Measurements from ENCODE around the gene RNF112. TPM values are rescaled to one million over a fixed set of nuclear protein-coding genes. Genes with fewer than 3 reads are reported as not detected.

Gene RNF112, protein sequence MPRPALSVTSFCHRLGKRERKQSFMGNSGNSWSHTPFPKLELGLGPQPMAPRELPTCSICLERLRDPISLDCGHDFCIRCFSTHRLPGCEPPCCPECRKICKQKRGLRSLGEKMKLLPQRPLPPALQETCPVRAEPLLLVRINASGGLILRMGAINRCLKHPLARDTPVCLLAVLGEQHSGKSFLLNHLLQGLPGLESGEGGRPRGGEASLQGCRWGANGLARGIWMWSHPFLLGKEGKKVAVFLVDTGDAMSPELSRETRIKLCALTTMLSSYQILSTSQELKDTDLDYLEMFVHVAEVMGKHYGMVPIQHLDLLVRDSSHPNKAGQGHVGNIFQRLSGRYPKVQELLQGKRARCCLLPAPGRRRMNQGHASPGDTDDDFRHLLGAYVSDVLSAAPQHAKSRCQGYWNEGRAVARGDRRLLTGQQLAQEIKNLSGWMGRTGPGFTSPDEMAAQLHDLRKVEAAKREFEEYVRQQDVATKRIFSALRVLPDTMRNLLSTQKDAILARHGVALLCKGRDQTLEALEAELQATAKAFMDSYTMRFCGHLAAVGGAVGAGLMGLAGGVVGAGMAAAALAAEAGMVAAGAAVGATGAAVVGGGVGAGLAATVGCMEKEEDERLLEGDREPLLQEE
- polyA plus RNA-seq (2013, experiment 1 of 2): 1.1 TPM
- polyA plus RNA-seq (2013, experiment 2 of 2): 1.2 TPM

DNA sequence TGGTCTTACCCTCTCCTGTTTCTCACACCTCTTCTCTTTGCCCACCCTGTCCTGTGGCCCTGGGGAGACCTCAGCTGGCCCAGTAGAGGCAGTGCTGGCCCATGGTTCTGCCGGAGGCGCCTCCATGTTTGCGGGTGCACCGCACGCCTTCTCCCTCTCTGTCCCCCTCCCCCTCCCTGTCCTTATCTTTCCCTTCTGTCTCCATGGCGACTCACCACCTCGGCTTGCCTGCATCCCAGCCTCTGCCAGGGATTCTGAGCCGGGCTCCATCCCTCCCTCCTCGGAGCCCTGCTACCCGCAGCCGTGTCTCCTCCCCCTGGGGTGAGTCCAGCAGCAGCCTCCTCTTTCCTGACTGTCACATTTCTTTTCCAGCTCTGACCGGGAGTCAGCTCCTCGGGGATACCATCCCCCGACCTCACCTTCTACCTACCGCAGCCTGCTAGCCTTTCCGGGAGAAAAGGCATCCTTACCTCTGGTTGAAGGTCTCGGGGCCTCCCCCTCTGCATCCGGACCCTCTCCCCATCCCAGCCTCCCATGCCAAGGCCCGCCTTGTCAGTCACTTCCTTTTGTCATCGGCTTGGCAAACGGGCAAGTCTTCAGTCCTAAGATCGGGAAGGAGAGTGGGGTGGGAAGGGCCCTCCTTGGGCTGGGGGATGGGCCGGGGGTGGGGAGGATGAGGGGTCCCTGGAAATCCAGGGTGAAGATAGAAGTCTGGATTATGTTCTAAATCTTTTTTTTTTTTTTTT, at the start of gene RNF112:
Gene RNF112, plus strand, starts transcription at position 358 of the 746 bp plus-strand sequence. Its CDS starts 177 bp downstream, at position 535.
- Histone ChIP-seq H3K27ac (ENCODE audit: low read depth, low read length) (no peak within 1 kb of the TSS), H3K4me1 (ENCODE audit: insufficient read depth, low read length) (peaks cover 5% of the 10 kb centered on the region; the same call in 1 of the 2 replicates), H3K27me3 (ENCODE audit: insufficient read depth, low read length) (no peaks in the 10 kb centered on the region), H3K36me3 (ENCODE audit: insufficient read depth, low read length) (no peaks in the 10 kb centered on the region), H3K9me3 (ENCODE audit: insufficient read depth, low read depth, low read length) (no peaks in the 10 kb centered on the region), H3K4me3 (ENCODE audit: low read length) (peak within 1 kb of the TSS; percentile 9; the same call in 1 of the 2 replicates), H3K9ac (ENCODE audit: low read depth, low read length) (no peak within 1 kb of the TSS)
- 45% methylated on average over 23 of the region's 23 CpGs for WGBS

- WGBS: 79% methylated on average over 5 of the region's 6 CpGs
- Histone ChIP-seq H3K9ac (ENCODE audit: low read depth, low read length) (no peak overlapping the region), H3K27ac (ENCODE audit: low read depth, low read length) (no peak overlapping the region), H3K36me3 (ENCODE audit: insufficient read depth, low read length) (peaks cover 11% of the 10 kb centered on the region; the same call in 1 of the 2 replicates), H3K9me3 (ENCODE audit: insufficient read depth, low read depth, low read length) (no peaks in the 10 kb centered on the region), H3K27me3 (ENCODE audit: insufficient read depth, low read length) (no peaks in the 10 kb centered on the region), H3K4me1 (ENCODE audit: insufficient read depth, low read length) (no peaks in the 10 kb centered on the region), H3K4me3 (ENCODE audit: low read length) (peak overlapping the region; percentile 75)
These were observed 49.7 kb upstream of the RNF112 start for GRCh38 chr17:19361326-19361725.

- WGBS: 26% methylated on average over 16 of the region's 16 CpGs
- peak overlapping the region; percentile 48 for H3K9ac ChIP-seq (ENCODE audit: low read depth, low read length)
- H3K4me3 ChIP-seq (ENCODE audit: low read length): peak overlapping the region; percentile 75
- H3K36me3 ChIP-seq (ENCODE audit: insufficient read depth, low read length): peaks cover 11% of the 10 kb centered on the region; the same call in 1 of the 2 replicates
- H3K4me1 ChIP-seq (ENCODE audit: insufficient read depth, low read length): no peaks in the 10 kb centered on the region
- peak overlapping the region; percentile 77 for H3K27ac ChIP-seq (ENCODE audit: low read depth, low read length)
- H3K9me3 ChIP-seq (ENCODE audit: insufficient read depth, low read depth, low read length): no peaks in the 10 kb centered on the region
- H3K27me3 ChIP-seq (ENCODE audit: insufficient read depth, low read length): no peaks in the 10 kb centered on the region
These were observed 49.1 kb upstream of the RNF112 start for GRCh38 chr17:19361944-19362276.

GRCh38 chr17:19362277-19363113, 48.5 kb upstream of the RNF112 start, which contains the start of gene B9D1:
Gene B9D1 (minus strand): TSS chr17:19362723. CDS start chr17:19362569, 154 bp downstream.
- no peaks in the 10 kb centered on the region for H3K27me3 ChIP-seq (ENCODE audit: insufficient read depth, low read length)
- peaks cover 6% of the 10 kb centered on the region; the same call in 1 of the 2 replicates for H3K36me3 ChIP-seq (ENCODE audit: insufficient read depth, low read length)
- no peaks in the 10 kb centered on the region for H3K4me1 ChIP-seq (ENCODE audit: insufficient read depth, low read length)
- peak within 1 kb of the TSS; percentile 75 for H3K4me3 ChIP-seq (ENCODE audit: low read length)
- peak within 1 kb of the TSS; percentile 77 for H3K27ac ChIP-seq (ENCODE audit: low read depth, low read length)
- WGBS: under 1% methylated on average over 83 of the region's 83 CpGs
- peak within 1 kb of the TSS; percentile 54 for H3K9ac ChIP-seq (ENCODE audit: low read depth, low read length)
- H3K9me3 ChIP-seq (ENCODE audit: insufficient read depth, low read depth, low read length): no peaks in the 10 kb centered on the region

DNA sequence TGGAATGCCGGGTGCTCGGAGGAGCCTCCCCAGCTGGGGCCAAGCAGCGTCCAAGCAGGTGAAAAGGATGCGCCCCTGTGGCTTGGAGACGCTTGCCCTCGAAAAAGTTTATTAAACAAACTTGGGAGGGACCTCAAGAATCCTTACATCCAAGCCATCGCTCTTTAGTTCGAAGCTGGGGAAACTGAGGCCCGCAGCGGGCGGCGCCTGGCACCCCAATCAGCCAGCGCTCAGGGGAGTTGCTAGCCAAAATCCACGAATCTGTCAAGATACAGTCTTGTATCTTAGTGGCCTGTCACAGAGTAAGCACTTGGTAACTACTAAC, 48.0 kb upstream of the RNF112 start:
- H3K4me1 ChIP-seq (ENCODE audit: insufficient read depth, low read length): no peaks in the 10 kb centered on the region
- no peaks in the 10 kb centered on the region for H3K9me3 ChIP-seq (ENCODE audit: insufficient read depth, low read depth, low read length)
- H3K27me3 ChIP-seq (ENCODE audit: insufficient read depth, low read length): no peaks in the 10 kb centered on the region
- H3K4me3 ChIP-seq (ENCODE audit: low read length): peak overlapping the region; percentile 75
- H3K27ac ChIP-seq (ENCODE audit: low read depth, low read length): no peak overlapping the region
- 43% methylated on average over 14 of the region's 14 CpGs for WGBS
- peaks cover under 1% of the 10 kb centered on the region; the same call in 1 of the 2 replicates for H3K36me3 ChIP-seq (ENCODE audit: insufficient read depth, low read length)
- no peak overlapping the region for H3K9ac ChIP-seq (ENCODE audit: low read depth, low read length)

DNA sequence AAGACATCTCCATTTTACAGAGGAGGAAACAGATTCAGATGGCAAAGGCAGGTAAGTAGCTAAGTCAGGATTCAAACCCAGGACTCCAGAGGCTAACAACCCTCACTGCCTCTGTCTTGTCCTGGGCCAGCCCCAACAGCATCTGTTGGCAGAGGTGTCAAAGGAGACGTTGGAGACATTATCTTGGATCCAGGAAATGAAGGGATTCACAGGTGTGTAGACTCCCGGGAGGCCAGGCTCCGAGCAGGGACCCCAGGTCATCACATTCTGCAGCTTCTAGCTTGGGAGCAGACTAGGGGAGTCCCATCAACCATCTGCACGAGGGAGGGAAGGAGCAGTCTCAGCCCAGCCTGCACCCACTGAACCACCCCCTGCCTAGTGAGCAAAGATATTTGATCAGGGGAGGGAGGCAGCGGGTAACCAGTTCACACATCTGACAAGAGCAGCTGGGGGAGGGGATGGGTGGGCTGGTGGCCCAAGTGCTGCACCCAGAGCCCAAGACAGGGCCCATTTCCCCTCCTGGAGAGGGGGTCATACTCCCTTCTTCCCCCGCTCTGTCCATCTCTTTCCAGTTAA, 47.5 kb upstream of the RNF112 start:
- no peaks in the 10 kb centered on the region for H3K27me3 ChIP-seq (ENCODE audit: insufficient read depth, low read length)
- no peak overlapping the region for H3K27ac ChIP-seq (ENCODE audit: low read depth, low read length)
- H3K36me3 ChIP-seq (ENCODE audit: insufficient read depth, low read length): no peaks in the 10 kb centered on the region
- no peak overlapping the region for H3K9ac ChIP-seq (ENCODE audit: low read depth, low read length)
- WGBS: 67% methylated on average over 6 of the region's 6 CpGs
- H3K4me3 ChIP-seq (ENCODE audit: low read length): no peak overlapping the region
- H3K9me3 ChIP-seq (ENCODE audit: insufficient read depth, low read depth, low read length): no peaks in the 10 kb centered on the region
- no peaks in the 10 kb centered on the region for H3K4me1 ChIP-seq (ENCODE audit: insufficient read depth, low read length)

DNA sequence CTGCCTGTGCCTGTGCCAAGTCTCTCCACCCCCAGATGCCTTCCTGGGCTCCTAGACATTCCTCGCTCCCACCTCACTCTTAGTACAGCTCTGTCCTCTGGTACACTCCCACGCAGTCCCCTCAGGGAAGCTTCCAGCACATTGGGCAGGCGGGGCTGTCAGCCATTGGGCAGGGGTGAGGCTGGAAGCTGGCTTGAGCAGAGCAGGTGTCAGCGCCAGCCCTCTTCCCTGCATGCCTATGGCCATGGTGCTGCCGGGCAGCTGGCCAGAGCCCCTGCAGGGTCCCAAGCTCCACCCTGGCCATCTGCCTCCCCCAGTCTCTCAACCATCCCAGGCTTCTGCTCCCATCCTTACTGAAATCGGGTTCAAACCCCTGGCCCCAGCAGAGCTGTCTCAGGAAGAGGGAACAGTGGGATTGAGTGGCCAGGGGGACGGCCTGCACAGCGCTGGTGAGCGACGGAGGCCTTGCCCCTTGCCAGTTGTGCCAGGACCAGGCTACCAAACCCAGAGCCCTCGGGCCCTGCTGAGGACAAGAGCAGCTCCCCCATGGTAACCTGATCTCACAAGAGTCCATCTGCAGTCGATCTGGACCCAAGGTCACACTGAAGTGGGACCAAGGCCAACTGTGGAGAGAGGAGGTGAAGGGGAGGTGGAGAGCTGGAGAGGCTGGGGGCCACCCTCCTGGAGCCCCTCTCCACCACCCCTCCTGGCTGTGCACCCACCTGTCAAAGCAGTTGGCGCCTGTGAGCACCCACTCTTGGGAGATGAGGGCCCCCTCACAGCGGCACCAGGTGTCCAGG, 46.1 kb upstream of the RNF112 start:
- Histone ChIP-seq H3K27ac (ENCODE audit: low read depth, low read length) (no peak overlapping the region), H3K4me1 (ENCODE audit: insufficient read depth, low read length) (no peaks in the 10 kb centered on the region), H3K27me3 (ENCODE audit: insufficient read depth, low read length) (no peaks in the 10 kb centered on the region), H3K4me3 (ENCODE audit: low read length) (no peak overlapping the region), H3K36me3 (ENCODE audit: insufficient read depth, low read length) (no peaks in the 10 kb centered on the region), H3K9me3 (ENCODE audit: insufficient read depth, low read depth, low read length) (no peaks in the 10 kb centered on the region), H3K9ac (ENCODE audit: low read depth, low read length) (no peak overlapping the region; the same call in 1 of the 2 replicates)
- 89% methylated on average over 14 of the region's 14 CpGs for WGBS

GRCh38 chr17:19365499-19365817, 45.6 kb upstream of the RNF112 start:
- Histone ChIP-seq H3K36me3 (ENCODE audit: insufficient read depth, low read length) (no peaks in the 10 kb centered on the region), H3K27me3 (ENCODE audit: insufficient read depth, low read length) (no peaks in the 10 kb centered on the region), H3K27ac (ENCODE audit: low read depth, low read length) (no peak overlapping the region), H3K4me1 (ENCODE audit: insufficient read depth, low read length) (no peaks in the 10 kb centered on the region), H3K9ac (ENCODE audit: low read depth, low read length) (no peak overlapping the region), H3K9me3 (ENCODE audit: insufficient read depth, low read depth, low read length) (no peaks in the 10 kb centered on the region), H3K4me3 (ENCODE audit: low read length) (no peak overlapping the region)
- 95% methylated on average over 4 of the region's 4 CpGs for WGBS

DNA sequence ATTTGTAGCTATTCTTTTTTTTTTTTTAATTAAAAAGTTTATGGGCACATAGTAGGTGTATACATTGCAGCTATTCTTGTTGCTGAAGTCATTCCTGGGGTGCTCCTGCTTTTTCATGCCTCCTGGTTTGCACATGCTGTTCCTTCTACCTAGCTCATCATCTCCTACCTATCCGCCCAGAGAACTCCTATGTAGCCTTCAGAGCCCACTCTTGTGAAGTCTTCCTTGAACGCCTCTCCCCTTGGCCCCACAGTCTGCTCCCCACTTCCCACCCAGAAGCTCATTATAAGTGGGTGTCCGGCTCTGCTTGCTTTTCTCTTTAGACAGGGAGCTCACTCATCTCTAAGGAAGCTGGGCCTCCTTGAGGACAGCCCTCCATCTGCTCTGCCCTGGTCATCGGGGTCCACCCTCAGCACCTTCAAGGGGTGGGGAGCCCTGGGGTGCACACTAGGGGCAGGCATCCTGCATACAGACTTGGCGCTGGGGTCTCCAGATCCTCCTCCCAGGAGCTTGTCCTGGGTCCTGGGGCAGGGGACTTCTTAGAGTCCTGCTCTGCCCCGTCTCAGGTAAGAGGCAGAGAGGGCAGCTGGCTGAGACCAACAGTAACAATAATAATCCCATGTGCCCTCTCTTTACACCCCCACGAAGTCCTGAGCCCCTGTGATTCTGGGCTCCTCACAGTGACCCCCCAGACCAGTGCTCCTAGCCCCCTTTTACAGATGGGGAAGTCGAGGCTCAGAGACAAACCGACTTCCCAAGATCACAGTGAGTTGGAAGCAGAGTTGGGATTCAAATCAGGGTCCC, 45.0 kb upstream of the RNF112 start:
- H3K9ac ChIP-seq (ENCODE audit: low read depth, low read length): no peak overlapping the region
- WGBS: 85% methylated on average over 9 of the region's 9 CpGs
- H3K27me3 ChIP-seq (ENCODE audit: insufficient read depth, low read length): no peaks in the 10 kb centered on the region
- no peak overlapping the region for H3K27ac ChIP-seq (ENCODE audit: low read depth, low read length)
- H3K36me3 ChIP-seq (ENCODE audit: insufficient read depth, low read length): no peaks in the 10 kb centered on the region
- no peak overlapping the region for H3K4me3 ChIP-seq (ENCODE audit: low read length)
- H3K9me3 ChIP-seq (ENCODE audit: insufficient read depth, low read depth, low read length): no peaks in the 10 kb centered on the region
- no peaks in the 10 kb centered on the region for H3K4me1 ChIP-seq (ENCODE audit: insufficient read depth, low read length)
